DND-41 (cell line): ENCODE results near the gene NFE2L2.

ENCODE experiments used
- CTCF ChIP-seq: IDR thresholded peaks from 2 replicates; pipeline ENCODE4 v1.5.1; 2012; ENCODE audit warnings: borderline replicate concordance, low read length, moderate library complexity, mild to moderate bottlenecking; ENCODE audit not compliant: poor library complexity, severe bottlenecking; ENCODE audit errors: extremely low read depth
- EZH2 ChIP-seq: IDR thresholded peaks from 3 replicates; pipeline ENCODE4 v1.6.1; 2012; ENCODE audit warnings: borderline replicate concordance, low read depth, mild to moderate bottlenecking, moderate library complexity, low read length, inconsistent platforms; ENCODE audit not compliant: severe bottlenecking

DNA sequence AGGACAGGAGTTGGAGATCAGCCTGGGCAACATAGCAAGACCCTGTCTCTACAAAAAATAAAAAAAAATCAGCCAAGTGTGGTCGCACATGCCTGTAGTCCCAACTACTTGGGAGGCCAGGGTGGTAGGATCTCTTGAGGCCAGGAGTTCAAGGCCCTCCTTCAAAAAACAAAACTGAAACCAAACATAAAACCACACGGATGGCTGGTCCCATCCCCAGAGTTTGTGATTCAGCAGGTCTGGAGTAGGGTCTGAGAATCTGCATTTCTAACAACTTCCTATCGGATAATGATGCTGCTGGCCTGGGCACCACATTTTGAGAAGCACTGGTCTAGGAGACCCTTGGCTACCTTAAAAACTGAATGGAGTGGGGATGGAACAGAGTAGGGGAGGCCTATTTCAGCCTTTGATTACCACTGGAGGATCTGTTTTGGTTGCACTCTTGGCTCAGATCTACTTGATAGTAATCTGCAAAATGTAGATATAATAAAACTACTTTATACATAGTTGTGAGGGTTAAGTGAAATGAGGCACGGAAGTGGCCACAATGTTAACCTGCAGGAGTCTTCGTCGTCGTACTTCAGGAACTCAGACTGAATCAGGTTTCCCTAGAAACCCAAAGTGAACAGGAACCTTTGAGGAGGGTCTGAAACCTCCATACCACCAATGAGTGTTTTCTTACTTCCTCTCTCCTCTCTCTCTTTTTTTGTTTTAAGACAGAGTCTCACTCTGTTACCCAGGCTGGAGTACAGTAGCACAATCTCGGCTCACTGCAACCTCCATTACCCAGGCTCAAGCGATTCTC, 25.5 kb upstream of the NFE2L2 start:
- TF ChIP-seq CTCF (no peak), EZH2 (no peak)
